ENCODE data around the gene PPP5C.
"Not testable (repeated sequence)": the region's sequence is repeated elsewhere in the genome, so short reads cannot be mapped to it uniquely, and the experiment has no call there.

The PPP5C gene

GRCh38 chr19:46366620-46367292, 19.9 kb downstream of the PPP5C start:
- DNase-seq = no peak

GRCh38 chr19:46367426-46367825, 20.5 kb downstream of the PPP5C start:
- no peak for DNase-seq

DNA sequence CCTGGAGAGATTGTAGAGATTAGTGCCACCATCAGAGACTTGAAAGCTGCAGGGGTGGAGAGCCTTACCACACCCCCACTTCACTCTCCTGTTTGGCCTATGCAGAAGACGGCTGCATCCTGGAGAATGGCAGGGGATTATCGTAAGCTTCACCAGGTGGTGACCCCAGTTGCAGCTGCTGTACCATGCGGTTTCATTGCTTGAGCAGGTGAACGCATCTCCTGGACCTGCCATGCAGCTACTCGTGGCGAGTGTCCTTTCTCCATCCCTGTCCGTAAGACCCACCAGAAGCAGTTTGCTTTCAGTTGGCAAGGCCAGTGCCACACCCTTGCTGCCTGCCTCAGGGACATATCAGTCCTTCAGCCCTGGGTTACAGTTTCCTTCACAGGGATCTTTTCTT, 21.2 kb downstream of the PPP5C start:
- DNase-seq = no peak

DNA sequence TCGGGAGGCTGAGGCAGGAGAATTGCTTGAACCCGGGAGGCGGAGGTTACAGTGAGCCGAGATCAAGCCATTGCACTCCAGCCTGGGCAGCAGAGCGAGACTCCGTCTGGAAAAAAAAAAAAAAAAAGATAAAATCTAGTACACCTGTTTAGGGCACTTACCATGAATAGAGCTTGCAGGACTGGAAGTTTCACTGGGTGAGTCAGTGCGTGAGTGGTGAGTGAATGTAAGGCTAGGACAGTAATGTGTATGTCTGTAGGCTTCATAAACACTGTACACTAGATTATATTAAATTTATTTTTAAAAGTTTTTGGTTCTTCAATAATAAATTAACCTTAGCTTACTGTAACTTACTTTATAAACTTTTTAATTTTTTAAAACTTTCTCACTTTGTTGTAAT, 22.9 kb downstream of the PPP5C start:
- DNase-seq = no peak

GRCh38 chr19:46371371-46371901, 24.5 kb downstream of the PPP5C start:
- DNase-seq = no peak

- DNase-seq = no peak
Observed at GRCh38 chr19:46372901-46373490, 26.1 kb downstream of the PPP5C start.

DNA sequence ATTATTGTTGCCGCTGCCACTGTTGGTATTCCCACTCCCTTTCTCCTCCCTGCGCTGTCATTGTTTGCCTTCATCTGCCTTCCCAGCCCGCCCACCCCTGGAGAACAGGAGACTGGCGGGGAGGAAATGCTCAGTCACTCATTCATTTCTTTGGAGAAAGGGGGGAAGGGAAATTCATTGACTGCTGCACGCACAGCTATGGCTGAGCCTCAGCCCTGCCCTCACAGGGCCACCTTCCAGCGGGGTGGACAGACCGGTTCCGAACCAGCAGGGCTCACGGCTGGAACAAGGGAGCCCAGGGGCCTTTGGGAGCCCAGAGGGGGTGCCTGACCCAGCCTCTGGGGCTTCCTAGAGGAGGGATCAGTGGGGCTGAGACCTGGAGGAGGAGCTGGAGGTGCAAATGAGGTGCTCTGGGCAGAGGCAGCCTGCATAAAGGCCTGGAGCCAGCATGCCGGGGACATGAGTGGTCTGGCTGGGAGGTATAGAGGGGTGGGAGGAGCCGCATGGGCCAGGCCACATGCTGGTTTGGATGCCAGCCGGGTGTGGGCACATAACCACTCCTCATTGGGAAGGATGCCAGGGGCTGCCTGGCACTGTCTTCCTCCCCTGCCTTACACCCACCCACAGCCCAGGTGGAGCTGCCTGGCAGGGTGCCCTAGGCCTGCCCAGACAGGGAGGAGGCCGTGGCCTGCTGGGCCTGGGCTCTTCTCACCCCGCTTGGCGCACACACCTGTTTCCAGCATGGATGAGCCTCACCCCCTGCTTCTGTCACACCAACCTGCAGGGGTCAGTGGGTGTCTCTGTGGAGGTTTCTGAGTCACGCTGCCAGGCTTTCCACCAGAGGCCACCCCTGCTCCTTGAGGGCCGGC, 26.8 kb downstream of the PPP5C start:
- peak; percentile 100 for DNase-seq

GRCh38 chr19:46374536-46375475, 27.9 kb downstream of the PPP5C start:
- no peak for DNase-seq

GRCh38 chr19:46375476-46376067, 28.7 kb downstream of the PPP5C start:
- DNase-seq = not testable (repeated sequence)

DNA sequence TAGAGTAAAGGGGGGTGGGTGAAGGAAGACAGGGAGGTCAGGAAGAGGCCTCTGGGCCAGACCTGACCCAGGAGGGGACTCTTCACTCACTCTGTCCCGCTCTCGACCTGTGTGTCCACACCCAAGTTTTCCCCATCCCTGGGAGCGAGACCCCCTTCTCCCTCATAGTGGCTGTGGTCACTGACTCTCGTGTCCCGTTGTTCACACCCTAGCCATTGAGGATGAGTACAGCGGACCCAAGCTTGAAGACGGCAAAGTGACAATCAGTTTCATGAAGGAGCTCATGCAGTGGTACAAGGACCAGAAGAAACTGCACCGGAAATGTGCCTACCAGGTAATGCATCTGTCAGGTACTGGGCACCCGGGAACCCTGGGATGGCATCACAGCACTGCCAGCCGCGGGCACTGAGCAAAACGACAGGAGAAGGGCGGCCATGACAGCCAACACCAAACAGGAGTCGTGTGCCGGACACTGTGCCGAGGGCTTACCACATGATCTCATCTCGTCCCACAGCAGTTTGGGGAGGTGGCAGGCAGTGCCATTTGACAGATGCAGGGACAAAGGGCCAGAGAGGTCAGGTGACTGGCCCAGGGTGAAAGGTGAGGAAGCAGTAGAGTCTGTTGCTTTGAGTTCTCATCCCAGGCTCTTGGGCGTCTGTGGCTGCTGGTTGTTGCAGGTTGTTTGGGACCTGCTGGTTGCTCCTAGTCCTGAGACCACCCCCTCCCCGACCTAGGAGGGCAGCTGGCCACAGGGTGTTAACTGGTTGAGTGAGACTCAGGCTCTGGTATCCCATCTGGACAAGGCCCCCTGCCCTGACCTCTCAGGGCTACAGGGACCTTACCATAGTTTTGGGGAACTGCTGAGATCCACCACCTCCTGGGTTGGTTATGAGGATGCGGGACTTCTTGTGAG, 29.6 kb downstream of the PPP5C start:
- no peak for DNase-seq

- peak; percentile 20 for DNase-seq
Observed at GRCh38 chr19:46378268-46378667, 31.4 kb downstream of the PPP5C start.

- DNase-seq = no peak
Observed at GRCh38 chr19:46380690-46381089, 33.8 kb downstream of the PPP5C start.

- DNase-seq = no peak
Observed at GRCh38 chr19:46381346-46381745, 34.5 kb downstream of the PPP5C start.

GRCh38 chr19:46381756-46382345, 35.0 kb downstream of the PPP5C start:
- no peak for DNase-seq

DNA sequence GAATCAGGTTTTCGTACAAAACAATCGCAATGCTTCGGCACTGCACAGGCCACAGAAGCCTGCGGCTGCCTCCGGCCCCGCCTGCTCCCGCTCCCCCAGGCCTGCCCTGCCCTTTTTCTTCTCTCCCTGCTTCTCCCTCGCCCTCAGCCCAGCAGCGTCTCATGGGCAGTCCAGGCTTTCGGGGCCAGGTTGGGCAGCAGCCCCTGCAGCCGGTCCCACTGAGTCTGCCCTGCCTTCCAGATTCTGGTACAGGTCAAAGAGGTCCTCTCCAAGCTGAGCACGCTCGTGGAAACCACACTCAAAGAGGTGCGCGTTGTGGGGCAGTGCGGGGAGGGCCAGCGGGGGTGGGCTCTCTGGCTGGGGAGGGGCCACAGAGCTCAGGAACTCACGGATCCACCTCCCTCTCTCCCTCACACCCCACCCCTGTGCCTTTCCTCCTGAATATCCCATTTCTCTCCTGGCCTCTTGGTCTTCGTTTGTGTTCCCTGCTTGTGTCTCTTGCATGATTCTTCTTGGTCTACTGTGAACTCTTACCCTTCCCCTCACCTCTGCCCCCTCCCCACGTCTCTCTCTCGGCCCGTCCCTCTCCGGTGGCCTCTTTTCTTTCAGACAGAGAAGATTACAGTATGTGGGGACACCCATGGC, 36.4 kb downstream of the PPP5C start:
- no peak for DNase-seq

DNA sequence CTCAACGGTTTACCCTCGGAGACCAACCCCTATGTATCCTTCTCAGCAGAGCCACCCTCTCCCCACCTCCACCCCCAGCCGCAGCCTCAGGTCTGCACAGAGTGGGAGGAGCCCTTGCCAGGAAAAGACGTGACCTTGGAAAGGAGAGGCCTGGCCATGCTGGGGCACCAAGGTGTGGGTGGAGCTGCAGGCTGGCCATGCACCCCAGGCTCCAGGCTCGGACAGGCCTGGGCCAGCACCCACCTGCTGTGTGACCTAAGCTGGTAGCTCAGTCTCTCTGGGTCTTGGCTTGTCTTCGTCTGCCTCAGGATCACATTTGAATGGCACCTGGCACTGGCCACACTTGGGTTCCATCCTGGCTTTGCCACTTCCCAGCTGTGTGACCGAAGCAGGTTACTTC, 37.0 kb downstream of the PPP5C start:
- DNase-seq = no peak

DNA sequence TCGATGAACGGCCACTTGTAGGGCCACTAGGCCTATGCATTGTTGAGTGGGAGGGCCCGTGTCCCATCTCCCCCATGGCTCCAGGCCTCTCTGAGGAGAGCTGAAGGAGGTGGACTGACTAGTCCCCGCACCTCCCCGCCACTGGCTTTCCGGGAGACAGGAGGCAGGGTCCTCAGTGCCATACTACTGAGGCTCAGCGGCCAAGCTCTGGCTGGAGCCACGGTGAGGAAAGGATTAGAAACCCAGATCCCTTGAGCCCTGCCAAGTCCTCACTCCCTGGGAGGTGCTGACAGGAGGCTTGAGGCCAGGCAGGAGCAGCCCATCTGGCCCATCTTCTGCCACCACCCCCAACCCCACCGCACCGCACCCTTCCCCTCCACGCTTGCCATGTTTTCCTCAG, 37.5 kb downstream of the PPP5C start:
- DNase-seq = no peak

- no peak for DNase-seq
Observed at GRCh38 chr19:46385636-46386035, 38.7 kb downstream of the PPP5C start.

DNA sequence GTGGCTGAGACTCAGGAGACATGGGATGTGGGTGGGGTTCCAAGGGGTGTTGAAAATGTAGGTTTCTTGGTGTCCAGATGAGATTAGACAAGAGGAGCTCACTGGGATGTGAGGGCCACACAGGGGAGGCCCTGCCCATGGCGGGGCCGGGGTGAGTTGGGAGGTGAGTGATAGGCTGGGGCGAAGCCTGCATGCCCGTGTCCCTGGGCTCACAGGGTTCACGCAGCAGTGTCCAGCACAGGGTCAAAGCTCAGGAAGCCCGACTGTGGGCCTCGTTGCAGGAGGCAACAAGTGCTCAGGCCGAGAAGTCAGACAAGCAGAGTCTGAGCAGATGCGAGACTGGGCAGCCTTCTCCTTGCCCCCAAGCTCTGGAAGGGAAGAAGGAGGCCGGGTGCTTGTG, 39.3 kb downstream of the PPP5C start:
- DNase-seq = no peak
